Urothelium cell line (cell line): Measurements from ENCODE around the gene PIWIL4.

Experiments
- DNase-seq: peaks from one replicate; pipeline ENCODE4 v3.0.0; 2011; ENCODE audit warnings: low spot score, mixed read lengths
- FAIRE-seq: peaks from 2 replicates; lab custom pipeline; 2011; peaks lifted over from hg19 to GRCh38; lab: Jason Lieb, UNC

Gene PIWIL4

DNA sequence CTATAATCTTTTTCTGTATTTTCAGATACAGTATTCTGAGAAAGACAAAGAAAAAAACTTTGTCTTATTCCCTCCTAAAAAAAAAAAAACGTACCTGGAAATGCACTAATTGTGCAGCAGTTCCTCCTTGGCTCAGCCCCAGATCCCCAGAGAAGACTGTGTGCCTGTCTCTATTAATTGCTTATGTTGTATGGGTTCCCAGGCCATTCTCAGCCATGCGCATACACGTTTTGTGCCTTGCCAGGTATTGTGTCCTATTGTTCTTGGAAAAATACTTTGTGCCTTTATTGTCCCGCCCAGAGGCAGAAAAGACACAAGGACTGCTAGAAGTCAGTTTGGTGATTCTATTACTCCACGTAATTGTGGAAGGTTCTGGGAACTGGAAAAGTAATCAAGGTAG lies 91.2 kb downstream of the PIWIL4 start:
- DNase-seq: no peak
- no peak for FAIRE-seq

DNA sequence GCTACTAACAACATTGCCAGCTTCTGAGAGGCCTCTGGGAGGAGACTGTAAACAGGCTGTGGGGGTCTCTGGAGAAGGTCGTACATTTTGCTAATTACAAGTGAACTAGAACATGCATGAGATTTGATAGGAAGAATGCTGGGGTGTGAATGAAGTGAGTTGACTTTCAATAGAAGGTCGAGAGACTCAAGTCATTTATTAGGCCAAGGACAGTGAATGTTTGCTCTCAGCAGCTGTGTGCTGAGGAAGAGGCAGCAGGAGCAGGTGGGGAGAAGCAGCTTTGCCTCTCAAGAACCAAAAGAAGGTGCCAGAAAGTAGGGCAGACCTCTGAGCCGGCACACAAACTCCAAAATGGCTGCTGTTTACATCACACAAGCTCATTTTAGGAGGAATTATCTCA lies 91.7 kb downstream of the PIWIL4 start:
- DNase-seq (no peak), FAIRE-seq (no peak)

DNA sequence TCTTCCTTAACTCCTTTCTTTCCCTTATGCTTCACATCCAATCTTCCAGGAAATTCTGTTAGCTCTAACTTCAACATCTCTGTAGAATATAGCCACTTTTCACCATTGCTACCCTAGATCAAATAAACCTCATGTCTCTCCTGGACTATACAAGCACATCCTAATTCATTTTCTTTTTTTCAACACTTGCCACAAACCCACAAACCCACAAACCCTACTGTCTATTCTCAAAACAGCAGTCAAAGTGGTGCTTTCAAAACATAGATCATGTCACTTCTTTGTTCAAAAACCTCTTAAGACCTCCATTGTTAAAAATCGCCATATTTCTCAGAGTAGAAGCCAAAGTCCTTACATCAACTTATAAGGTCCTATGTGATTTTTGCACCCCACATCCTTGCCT lies 94.3 kb downstream of the PIWIL4 start:
- no peak for FAIRE-seq
- DNase-seq: no peak

DNA sequence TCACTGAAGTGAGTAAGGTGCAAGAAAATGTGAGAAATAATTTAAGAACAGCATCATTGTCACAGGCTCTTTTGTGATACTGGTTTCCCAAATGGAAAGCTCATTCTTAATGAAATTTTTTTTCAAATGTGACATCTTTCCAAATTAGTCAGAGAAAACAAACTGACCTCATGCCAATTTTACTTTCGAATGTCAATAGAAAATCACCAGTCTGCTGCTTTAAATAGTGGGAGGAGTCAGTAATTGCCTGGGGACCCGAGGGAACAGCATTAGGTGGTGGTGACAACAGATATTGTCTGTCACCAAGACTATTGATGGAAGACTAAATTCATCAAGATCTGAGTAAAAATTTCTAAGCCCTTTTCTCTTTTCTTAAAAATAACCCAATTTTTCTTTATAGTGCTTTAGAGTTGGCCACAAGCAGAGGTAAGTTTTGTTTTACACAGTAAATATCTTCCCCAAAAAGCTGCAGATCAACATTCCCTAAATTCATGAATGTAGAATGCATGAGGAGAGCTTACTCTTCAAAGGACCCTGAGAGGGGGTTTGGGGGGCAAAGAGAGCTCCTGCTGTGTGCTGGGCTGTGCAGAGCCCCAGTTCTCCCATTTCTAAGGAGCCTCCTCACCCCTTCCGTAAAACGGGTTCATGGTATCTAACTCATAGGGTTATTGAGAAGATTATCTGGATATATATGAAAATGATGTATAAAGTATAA lies 95.1 kb downstream of the PIWIL4 start:
- FAIRE-seq: no peak
- DNase-seq: no peak

DNA sequence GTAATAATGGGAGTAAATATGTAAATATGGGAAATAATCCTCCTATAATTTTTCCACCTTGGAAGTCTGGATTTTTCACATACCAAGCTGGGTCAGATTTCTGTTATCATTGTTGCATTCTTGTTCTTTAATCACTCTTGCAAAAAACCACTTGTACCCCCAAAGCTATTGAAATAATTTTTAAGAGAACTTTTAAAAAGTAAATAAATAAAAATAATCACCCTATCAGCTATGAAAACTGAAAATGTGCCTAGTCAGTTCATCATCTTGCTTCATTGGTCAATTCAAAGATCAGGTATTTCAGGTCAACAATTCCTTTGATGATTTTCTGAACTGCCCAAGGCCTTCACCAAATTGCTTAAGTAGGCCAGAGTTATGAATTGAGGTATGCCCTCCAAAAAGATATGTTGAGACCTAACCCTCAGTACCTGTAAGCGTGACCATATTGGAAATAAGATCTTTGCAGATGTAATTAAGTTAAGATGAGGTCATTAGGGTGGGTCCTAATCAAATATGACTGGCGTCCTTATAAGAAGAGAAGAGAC lies 95.8 kb downstream of the PIWIL4 start:
- DNase-seq: no peak
- no peak for FAIRE-seq

DNA sequence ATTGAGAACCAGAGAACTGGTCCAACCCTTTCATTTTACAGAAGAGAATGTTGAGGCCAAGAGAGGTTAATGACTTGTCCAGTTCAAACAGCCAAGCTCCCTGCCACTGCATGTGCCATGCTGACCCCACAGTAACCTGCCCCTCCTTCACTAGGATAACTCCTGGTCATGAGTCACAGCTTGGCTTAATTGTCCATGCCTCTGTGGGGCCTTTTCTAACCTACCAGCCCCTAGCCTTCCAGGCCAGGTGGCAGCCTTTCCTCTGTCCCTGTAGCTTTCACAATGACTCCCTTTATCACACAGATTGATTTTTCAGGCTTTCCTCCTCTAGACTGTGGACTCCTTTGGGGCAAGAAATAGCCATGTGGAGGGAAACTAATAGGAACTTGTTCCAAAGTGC lies 97.2 kb downstream of the PIWIL4 start:
- FAIRE-seq: no peak
- peak; percentile 19 for DNase-seq

DNA sequence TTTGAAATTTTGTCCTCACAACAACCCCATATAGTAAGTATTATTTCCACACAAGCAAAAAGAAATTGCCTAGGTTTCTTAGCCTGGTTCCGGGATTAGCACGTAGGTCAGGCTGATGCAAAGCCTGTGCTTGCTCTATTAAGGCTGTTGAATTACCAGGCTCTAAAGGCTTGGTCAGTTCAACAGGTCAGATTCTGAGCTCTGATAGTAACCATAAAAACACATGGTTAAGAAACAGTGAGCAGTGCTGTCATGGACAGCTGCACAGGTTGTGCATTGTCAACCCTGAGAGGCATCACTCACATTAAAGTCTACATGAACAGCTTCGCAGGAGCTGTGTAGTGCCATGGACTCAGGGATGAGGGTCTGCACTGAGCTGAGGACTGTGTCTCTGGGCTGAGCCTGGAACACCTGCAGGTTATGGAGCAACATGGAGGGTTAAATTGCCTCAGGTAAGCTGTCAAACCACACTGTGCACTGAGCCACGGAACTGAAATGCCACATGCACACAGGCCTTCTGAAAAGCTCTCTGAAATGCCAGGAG lies 98.0 kb downstream of the PIWIL4 start:
- DNase-seq (no peak), FAIRE-seq (no peak)

DNA sequence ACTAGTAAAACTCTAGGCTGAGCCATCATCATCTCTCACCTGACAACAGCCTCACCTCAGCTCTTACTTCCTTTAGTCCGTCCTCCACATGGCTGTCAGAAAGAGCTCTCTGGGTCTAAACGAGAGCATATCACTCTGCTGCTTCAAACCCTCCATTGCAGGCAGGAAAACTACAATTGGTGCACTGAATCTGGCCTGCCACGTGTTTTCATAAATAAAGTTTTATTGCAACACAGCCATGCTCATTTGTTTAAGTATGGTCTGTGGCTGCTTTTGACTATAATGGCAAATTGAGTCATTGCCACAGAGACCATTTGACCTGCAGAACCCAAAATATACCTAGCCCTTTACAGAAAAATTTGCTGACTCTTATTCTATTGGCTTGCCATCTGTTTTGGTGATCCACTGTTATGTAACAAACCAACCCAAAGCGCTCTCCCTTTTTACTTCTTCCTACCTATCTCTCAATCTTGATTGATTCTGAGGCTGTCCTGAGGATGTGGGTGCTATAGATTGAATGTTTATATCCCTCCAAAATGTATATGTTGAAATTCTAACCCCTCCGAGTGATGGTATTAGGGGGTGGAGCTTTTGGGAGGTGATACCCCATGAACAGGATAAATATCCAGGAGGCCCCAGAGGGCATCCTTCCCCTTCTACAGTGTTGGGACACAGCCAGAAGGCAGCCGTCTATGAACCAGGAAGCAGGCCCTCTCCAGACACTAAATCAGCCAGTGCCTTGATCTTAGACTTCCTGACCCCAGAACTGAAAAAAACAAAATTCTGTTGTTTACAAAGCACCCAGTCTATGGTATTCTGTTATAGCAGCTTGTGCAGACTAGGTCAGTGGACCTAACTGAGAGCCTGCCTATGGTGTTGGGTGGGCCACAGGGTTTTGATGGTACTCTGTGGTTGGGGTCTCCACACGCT lies 99.9 kb downstream of the PIWIL4 start:
- no peak for FAIRE-seq
- no peak for DNase-seq

DNA sequence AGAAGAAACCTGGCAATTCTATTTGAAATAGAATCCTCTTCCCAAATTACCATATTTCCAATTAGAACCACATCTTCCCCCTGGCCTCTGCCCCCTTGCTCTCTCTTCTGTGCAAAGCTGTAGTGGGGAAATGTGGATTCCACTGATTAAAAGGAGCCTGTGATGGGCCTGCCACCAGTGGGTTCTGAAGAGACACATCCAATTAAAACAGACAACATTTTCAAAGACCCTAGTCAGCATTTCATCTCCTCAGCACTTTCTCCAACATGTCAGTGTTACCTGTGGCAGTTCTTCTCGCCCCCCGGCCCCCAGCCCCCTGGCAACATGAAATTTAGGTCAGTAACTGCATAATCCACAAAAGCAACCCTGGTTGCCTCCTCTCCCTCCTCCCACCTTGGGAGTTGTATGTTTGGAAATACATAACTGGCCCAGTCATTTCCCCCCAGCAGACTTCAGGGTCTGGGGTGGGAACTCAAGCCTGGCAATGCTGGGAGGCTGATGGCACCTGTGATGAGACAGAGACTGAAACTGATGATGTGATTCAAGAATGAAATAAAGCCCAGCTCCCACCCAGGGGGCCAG lies 101.1 kb downstream of the PIWIL4 start:
- FAIRE-seq: no peak
- no peak for DNase-seq

DNA sequence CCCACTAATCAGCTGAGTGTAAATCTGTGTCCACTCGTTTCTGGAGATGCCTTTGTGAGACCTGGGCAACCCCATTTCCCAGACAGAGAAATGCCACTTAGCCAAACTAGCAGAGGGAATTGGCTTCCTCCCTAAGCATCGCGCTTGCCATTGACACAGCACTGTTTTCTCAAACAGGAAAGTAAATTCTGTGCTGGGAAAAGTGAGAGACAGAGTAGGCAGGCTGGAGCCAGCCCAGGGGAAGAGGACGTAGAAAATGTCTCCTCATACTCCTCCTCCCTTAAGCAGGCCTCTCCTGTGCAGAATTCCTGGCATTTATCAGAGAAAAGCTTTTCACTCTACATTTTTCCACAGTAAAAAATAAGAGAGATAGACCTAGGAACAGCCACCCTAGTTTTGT lies 101.9 kb downstream of the PIWIL4 start:
- DNase-seq (no peak), FAIRE-seq (no peak)
